ENCODE measurements around the gene SH2D4B. TPM values are rescaled to one million over a fixed set of nuclear protein-coding genes. Genes with fewer than 3 reads are reported as not detected.

The SH2D4B gene
- total RNA-seq = not detected
- long read RNA-seq = 0 reads

- H3K36me3 ChIP-seq = no peaks in the 10 kb centered on the region
- intact Hi-C loops (cut with micrococcal nuclease) = no loop called here
- no peak for TF ChIP-seq CTCF (IDR thresholded peaks at IDR 0.05; ENCODE audit: borderline replicate concordance)
- peaks cover 34% of the 10 kb centered on the region for H3K4me1 ChIP-seq
- H3K27ac ChIP-seq (replicated peaks) = peak within 1 kb of the TSS; percentile 78
- no peaks in the 10 kb centered on the region for H3K9me3 ChIP-seq (replicated peaks)
- H3K4me3 ChIP-seq = no peak within 1 kb of the TSS
- no peaks in the 10 kb centered on the region for H3K27me3 ChIP-seq (ENCODE audit: low read depth)
- DNase-seq = no peak
These were observed at the start of gene SH2D4B for GRCh38 chr10:80537736-80538480. TSS of gene SH2D4B (plus strand) at chr10:80537902. CDS start at chr10:80538332, 430 bp downstream.

GRCh38 chr10:80488539-80489066, 49.1 kb upstream of the SH2D4B start:
- H3K9me3 ChIP-seq (replicated peaks) = no peaks in the 10 kb centered on the region
- no peak for TF ChIP-seq CTCF (IDR thresholded peaks at IDR 0.05; ENCODE audit: borderline replicate concordance)
- H3K4me3 ChIP-seq = no peak overlapping the region
- peaks cover 98% of the 10 kb centered on the region for H3K4me1 ChIP-seq
- peaks cover 36% of the 10 kb centered on the region for H3K36me3 ChIP-seq
- H3K27ac ChIP-seq (replicated peaks) = peak overlapping the region; percentile 58
- H3K27me3 ChIP-seq (ENCODE audit: low read depth) = no peaks in the 10 kb centered on the region
- DNase-seq = no peak
- intact Hi-C loops (cut with micrococcal nuclease) = no loop called here

GRCh38 chr10:80489371-80490112, 48.2 kb upstream of the SH2D4B start:
- peaks cover 98% of the 10 kb centered on the region for H3K4me1 ChIP-seq
- no peak for TF ChIP-seq CTCF (IDR thresholded peaks at IDR 0.05; ENCODE audit: borderline replicate concordance)
- H3K9me3 ChIP-seq (replicated peaks) = no peaks in the 10 kb centered on the region
- H3K4me3 ChIP-seq = no peak overlapping the region
- H3K27ac ChIP-seq (replicated peaks) = no peak overlapping the region
- no peak for DNase-seq
- intact Hi-C loops (cut with micrococcal nuclease) = no loop called here
- peaks cover 36% of the 10 kb centered on the region for H3K36me3 ChIP-seq
- no peaks in the 10 kb centered on the region for H3K27me3 ChIP-seq (ENCODE audit: low read depth)

GRCh38 chr10:80491251-80492102, 46.2 kb upstream of the SH2D4B start:
- Histone ChIP-seq H3K4me3 (no peak overlapping the region), H3K27ac (replicated peaks) (peak overlapping the region; percentile 54), H3K36me3 (peaks cover 36% of the 10 kb centered on the region), H3K4me1 (peaks cover 98% of the 10 kb centered on the region), H3K27me3 (ENCODE audit: low read depth) (no peaks in the 10 kb centered on the region), H3K9me3 (replicated peaks) (peaks cover 4% of the 10 kb centered on the region)
- TF ChIP-seq CTCF (IDR thresholded peaks at IDR 0.05; ENCODE audit: borderline replicate concordance) = no peak
- no peak for DNase-seq
- intact Hi-C loops (cut with micrococcal nuclease) = no loop called here
